HepG2 (cell line): Measurements from ENCODE around the gene SLC13A5. TPM values are rescaled to one million over a fixed set of nuclear protein-coding genes. Genes with fewer than 3 reads are reported as not detected.

Source experiments
- HNRNPH1 ChIP-seq: fragments of 200-400 bp; formaldehyde crosslinking; optimal IDR thresholded peaks from 2 replicates; pipeline ENCODE3; 2017; ENCODE audit warnings: mild to moderate bottlenecking, low read depth, low read length
- POLR2G ChIP-seq: fragments of 200-400 bp; formaldehyde crosslinking; IDR thresholded peaks from 2 replicates; pipeline ENCODE4 v1.6.1; 2018; ENCODE audit warnings: mild to moderate bottlenecking, low read depth, low read length, moderate library complexity
- SALL1 ChIP-seq: sonication (generic); formaldehyde crosslinking; IDR thresholded peaks from 2 replicates; pipeline ENCODE4 v1.8.0; 2022; ENCODE audit warnings: mild to moderate bottlenecking, missing genetic modification reagents
- SALL2 ChIP-seq: sonication (generic); formaldehyde crosslinking; IDR thresholded peaks from 2 replicates; pipeline ENCODE4 v1.8.1; 2023; ENCODE audit warnings: mild to moderate bottlenecking, missing genetic modification reagents, inconsistent platforms
- SRY ChIP-seq: sonication (generic); formaldehyde crosslinking; IDR thresholded peaks from 2 replicates; pipeline ENCODE4 v1.8.0; 2022; ENCODE audit warnings: mild to moderate bottlenecking, missing genetic modification reagents
- ZNF512B ChIP-seq: sonication (generic); formaldehyde crosslinking; IDR thresholded peaks from 2 replicates; pipeline ENCODE4 v1.5.1; 2020; ENCODE audit warnings: missing genetic modification reagents, mild to moderate bottlenecking, borderline replicate concordance
- ZNF687 ChIP-seq: sonication (generic); formaldehyde crosslinking; IDR thresholded peaks from 2 replicates; pipeline ENCODE4 v1.5.1; 2020; ENCODE audit warnings: mild to moderate bottlenecking, missing genetic modification reagents, moderate library complexity
- ZNF740 ChIP-seq: sonication (generic); formaldehyde crosslinking; IDR thresholded peaks from 2 replicates; pipeline ENCODE4 v1.4.0; 2020; ENCODE audit warnings: missing genetic modification reagents
- ZNF747 ChIP-seq: sonication (generic); formaldehyde crosslinking; IDR thresholded peaks from 2 replicates; pipeline ENCODE4 v1.8.1; 2023; ENCODE audit warnings: missing genetic modification reagents, mild to moderate bottlenecking, borderline replicate concordance
- ZNF776 ChIP-seq: sonication (generic); formaldehyde crosslinking; IDR thresholded peaks from 2 replicates; pipeline ENCODE4 v1.4.0; 2020; ENCODE audit warnings: mild to moderate bottlenecking, missing genetic modification reagents
- polyA plus RNA-seq, 8 experiments: library from polyadenylated mRNA; depleted of rRNA in 3 of 8; stranded (reverse) in 7 of 8; unstranded in 1 of 8; fragments of >200 nt; fragmentation: Illumina TruSeq in 4 of 8; extraction: Trizol in 4 of 8; gene quantifications; 2 replicates each; pipeline versions ENCODE4 v1.2.1 to v1.2.3, GENCODE V29; 2011 to 2016; ENCODE audit warnings: low read depth in 4 of 8, missing spikeins in 1 of 8, mixed read lengths in 1 of 8; ENCODE audit not compliant: insufficient read depth in 1 of 8
- total RNA-seq, 5 experiments: library from RNA; depleted of rRNA; stranded (reverse); fragments of >200 nt; fragmentation: Illumina TruSeq; extraction: Trizol; gene quantifications; 2 replicates each; pipeline ENCODE4 v1.2.3, GENCODE V29; 2016; ENCODE audit warnings: low read depth in 1 of 5
- TF ChIP-seq, protein P1 (sequence below): sonication (generic); formaldehyde crosslinking; IDR thresholded peaks from 2 replicates; pipeline ENCODE4 v1.8.1; 2023; ENCODE audit warnings: mild to moderate bottlenecking, missing genetic modification reagents
- TF ChIP-seq, protein P2 (sequence below): sonication (generic); formaldehyde crosslinking; IDR thresholded peaks from 2 replicates; pipeline ENCODE4 v1.5.1; 2020; ENCODE audit warnings: missing genetic modification reagents, mild to moderate bottlenecking, borderline replicate concordance

SLC13A5 gene
- total and polyA plus RNA-seq, 2 of the 13 experiments (the other 11 are each of a cell fraction or from before 2014, with no cell fraction given) = 42.8 to 310 TPM

GRCh38 chr17:6683730-6684459, 29.3 kb downstream of the SLC13A5 start (continued):
- TF ChIP-seq ZNF687 (CRISPR knock-in tag) (peak; percentile 62), ZNF512B (CRISPR knock-in tag) (peak; percentile 6; the same call in 1 of the 2 replicates), SALL1 (peak; percentile 12; the same call in 1 of the 2 replicates), SRY (CRISPR knock-in tag) (0 out of 2 replicates have a peak, but pooled peaks have one; percentile 32), POLR2G (peak; percentile 47; the same call in 1 of the 2 replicates), SALL2 (0 out of 2 replicates have a peak, but pooled peaks have one; percentile 28), ZNF776 (0 out of 2 replicates have a peak, but pooled peaks have one; percentile 56), HNRNPH1 (peak; percentile 45), ZNF740 (no peak), ZNF747 (CRISPR knock-in tag) (0 out of 2 replicates have a peak, but pooled peaks have one; percentile 20)
- TF ChIP-seq, protein P1, sequence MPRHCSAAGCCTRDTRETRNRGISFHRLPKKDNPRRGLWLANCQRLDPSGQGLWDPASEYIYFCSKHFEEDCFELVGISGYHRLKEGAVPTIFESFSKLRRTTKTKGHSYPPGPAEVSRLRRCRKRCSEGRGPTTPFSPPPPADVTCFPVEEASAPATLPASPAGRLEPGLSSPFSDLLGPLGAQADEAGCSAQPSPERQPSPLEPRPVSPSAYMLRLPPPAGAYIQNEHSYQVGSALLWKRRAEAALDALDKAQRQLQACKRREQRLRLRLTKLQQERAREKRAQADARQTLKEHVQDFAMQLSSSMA (CRISPR knock-in tag) = 0 out of 2 replicates have a peak, but pooled peaks have one; percentile 46
- TF ChIP-seq, protein P2, sequence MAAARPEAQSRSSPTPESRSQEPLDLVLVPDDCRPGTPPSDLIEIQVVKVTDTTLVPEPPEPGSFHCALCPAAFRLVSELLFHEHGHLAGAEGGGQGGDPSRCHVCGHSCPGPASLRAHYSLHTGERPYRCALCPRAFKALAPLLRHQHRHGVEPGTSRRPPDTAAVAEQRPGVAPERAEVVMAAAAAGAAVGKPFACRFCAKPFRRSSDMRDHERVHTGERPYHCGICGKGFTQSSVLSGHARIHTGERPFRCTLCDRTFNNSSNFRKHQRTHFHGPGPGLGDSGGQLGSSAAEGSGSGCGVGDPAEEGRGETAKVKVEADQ (CRISPR knock-in tag) = no peak
